ENCODE measurements around the gene PLIN4. TPM values are rescaled to one million over a fixed set of nuclear protein-coding genes. Genes with fewer than 3 reads are reported as not detected.
A peak's percentile ranks its signal among the peaks of the same experiment; 100 is the strongest.

PLIN4 gene
- total RNA-seq, 2 experiments from 2014 or later = 0.13 to 0.32 TPM

DNA sequence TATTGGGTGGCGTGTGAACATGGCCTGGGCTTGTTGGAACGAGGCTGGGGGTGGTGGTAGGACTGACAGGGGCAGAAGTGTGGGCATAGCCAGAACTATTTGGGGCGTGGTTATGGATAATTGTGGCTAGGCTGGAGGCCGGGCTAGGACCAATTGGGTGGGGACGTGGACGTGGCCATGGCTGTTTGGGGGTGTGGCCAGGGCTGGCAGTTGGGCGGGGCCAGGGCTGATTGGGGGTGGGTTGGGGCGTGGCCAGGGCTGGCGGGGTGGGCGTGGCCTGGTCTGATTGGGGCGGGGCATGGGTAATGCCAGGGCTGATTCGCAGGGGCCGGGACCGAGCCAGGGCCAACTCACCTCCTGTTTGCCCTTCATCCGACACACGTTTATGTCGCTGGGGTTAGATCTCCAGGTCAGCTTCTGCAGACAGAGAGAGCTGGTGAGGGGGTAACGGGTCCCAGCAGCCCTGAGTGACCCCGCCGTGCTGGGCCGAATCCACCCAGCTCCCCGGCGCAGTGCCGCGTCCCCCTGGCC lies 38.4 kb upstream of the PLIN4 start:
- peak; percentile 51 for DNase-seq (ENCODE audit: low spot score)
- H3K36me3 ChIP-seq (ENCODE audit: insufficient read depth, low read length) = no peaks in the 10 kb centered on the region
- no peak overlapping the region for H3K4me3 ChIP-seq (ENCODE audit: low read depth, low read length, poor library complexity, severe bottlenecking)
- POLR2A ChIA-PET = no interaction called here
- no peaks in the 10 kb centered on the region for H3K9me3 ChIP-seq (ENCODE audit: low read length)
- H2AFZ ChIP-seq (ENCODE audit: low read length) = no peak overlapping the region
- BruUV-seq (replicated peaks) = no TSS peak
- no peak for TF ChIP-seq EZH2phosphoT487 (IDR thresholded peaks at IDR 0.05; ENCODE audit: borderline replicate concordance, low read depth, low read length)
- TF ChIP-seq, protein P1, sequence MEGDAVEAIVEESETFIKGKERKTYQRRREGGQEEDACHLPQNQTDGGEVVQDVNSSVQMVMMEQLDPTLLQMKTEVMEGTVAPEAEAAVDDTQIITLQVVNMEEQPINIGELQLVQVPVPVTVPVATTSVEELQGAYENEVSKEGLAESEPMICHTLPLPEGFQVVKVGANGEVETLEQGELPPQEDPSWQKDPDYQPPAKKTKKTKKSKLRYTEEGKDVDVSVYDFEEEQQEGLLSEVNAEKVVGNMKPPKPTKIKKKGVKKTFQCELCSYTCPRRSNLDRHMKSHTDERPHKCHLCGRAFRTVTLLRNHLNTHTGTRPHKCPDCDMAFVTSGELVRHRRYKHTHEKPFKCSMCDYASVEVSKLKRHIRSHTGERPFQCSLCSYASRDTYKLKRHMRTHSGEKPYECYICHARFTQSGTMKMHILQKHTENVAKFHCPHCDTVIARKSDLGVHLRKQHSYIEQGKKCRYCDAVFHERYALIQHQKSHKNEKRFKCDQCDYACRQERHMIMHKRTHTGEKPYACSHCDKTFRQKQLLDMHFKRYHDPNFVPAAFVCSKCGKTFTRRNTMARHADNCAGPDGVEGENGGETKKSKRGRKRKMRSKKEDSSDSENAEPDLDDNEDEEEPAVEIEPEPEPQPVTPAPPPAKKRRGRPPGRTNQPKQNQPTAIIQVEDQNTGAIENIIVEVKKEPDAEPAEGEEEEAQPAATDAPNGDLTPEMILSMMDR (conservative IDR thresholded peaks at IDR 0.05; ENCODE audit: low read length) = no peak
- intact Hi-C loops (cut with micrococcal nuclease; ENCODE audit: unreplicated experiment) = no loop called here
- H3K4me1 ChIP-seq (ENCODE audit: insufficient read depth, low read length, poor library complexity, severe bottlenecking) = no peaks in the 10 kb centered on the region
- no peaks in the 10 kb centered on the region for H3K79me2 ChIP-seq (ENCODE audit: insufficient read depth, low read depth, low read length)
- H3K9me2 ChIP-seq (ENCODE audit: insufficient read depth, low read length) = no peaks in the 10 kb centered on the region
- CTCF ChIA-PET (ENCODE audit: unreplicated experiment) = no interaction called here
- no peak overlapping the region for H3K27ac ChIP-seq (ENCODE audit: low read depth, low read length, poor library complexity, severe bottlenecking)
- H4K20me1 ChIP-seq (ENCODE audit: insufficient read depth, low read length) = no peaks in the 10 kb centered on the region
- H3K4me2 ChIP-seq (ENCODE audit: low read length) = no peak overlapping the region

DNA sequence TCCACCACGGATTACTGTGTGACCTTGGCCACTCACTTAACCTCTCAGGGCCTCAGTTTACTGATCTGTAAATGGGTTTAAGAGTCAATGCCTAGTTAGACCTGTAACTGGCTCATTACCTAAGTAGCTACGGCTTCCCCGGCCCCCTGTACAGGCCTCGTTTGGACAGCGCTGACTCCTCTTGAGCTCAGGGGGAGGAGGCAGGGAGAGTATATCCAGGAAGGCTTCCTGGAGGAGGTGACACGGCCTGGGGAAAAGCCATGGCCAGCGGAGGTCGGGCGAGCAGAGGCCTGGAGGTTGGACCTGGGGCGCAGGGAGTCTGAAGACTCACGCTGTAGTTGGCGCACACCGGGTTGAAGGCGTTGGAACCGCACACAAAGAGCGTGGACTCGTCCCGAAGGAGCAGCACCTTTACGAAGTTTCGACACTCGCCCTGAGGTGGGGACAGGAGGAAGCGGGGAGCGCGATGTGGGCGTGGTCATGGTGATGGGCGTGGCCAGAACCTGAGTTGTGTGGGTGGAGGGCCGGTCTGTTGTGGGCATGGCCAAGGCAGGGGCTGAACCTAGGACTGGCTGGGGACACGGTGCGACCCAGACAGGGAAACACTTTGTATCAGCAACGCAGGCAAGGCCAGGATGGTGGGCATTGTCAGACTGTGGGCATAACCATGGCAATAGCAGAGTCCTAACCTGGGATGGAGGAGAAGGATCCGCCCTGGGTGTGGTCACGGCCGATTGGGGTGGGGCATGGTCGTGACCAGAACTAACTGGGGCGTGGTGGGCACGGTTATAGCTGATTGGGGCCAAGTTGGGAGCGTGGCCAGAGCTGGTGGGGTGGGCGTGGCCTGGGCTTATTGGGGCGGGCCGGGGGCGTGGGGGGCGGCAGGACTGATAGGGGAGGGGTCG lies 37.6 kb upstream of the PLIN4 start:
- no peaks in the 10 kb centered on the region for H4K20me1 ChIP-seq (ENCODE audit: insufficient read depth, low read length)
- no peak overlapping the region for H3K4me2 ChIP-seq (ENCODE audit: low read length)
- H3K4me1 ChIP-seq (ENCODE audit: insufficient read depth, low read length, poor library complexity, severe bottlenecking) = no peaks in the 10 kb centered on the region
- CTCF ChIA-PET (ENCODE audit: unreplicated experiment) = no interaction called here
- TF ChIP-seq EZH2phosphoT487 (IDR thresholded peaks at IDR 0.05; ENCODE audit: borderline replicate concordance, low read depth, low read length) = no peak
- TF ChIP-seq, protein P1 (conservative IDR thresholded peaks at IDR 0.05; ENCODE audit: low read length) = no peak
- no peak overlapping the region for H3K4me3 ChIP-seq (ENCODE audit: low read depth, low read length, poor library complexity, severe bottlenecking)
- DNase-seq (ENCODE audit: low spot score) = peak; percentile 28
- no TSS peak for BruUV-seq (replicated peaks)
- no peaks in the 10 kb centered on the region for H3K36me3 ChIP-seq (ENCODE audit: insufficient read depth, low read length)
- POLR2A ChIA-PET = no interaction called here
- no peak overlapping the region for H2AFZ ChIP-seq (ENCODE audit: low read length)
- H3K9me3 ChIP-seq (ENCODE audit: low read length) = no peaks in the 10 kb centered on the region
- no peaks in the 10 kb centered on the region for H3K9me2 ChIP-seq (ENCODE audit: insufficient read depth, low read length)
- no peaks in the 10 kb centered on the region for H3K79me2 ChIP-seq (ENCODE audit: insufficient read depth, low read depth, low read length)
- no peak overlapping the region for H3K27ac ChIP-seq (ENCODE audit: low read depth, low read length, poor library complexity, severe bottlenecking)
- intact Hi-C loops (cut with micrococcal nuclease; ENCODE audit: unreplicated experiment) = no loop called here

DNA sequence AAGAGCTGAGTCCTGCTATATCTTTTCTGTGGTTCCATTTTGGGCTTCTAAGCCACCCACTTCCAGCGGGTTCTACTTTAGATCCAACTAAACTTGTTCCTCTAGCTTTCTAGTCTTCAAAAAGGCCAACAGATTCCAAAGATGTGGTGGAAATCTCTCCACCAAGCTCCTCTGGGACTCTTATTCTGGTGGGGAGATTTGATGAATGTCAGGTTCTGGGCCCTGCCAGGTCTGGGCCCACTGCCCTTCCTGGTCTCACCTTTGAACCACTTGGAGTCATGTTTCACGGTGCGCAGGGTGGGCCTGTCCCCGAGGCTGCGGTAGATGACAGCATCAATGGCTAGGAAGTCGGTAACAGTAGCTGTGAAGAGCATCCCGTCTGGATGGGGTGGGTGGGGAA lies 36.4 kb upstream of the PLIN4 start:
- CTCF ChIA-PET (ENCODE audit: unreplicated experiment) = interaction anchor here (0.6 kb wide), 1 partner anchor 12 kb away, joined by 3 read pairs; no protein-coding TSS in a partner anchor
- intact Hi-C loops (cut with micrococcal nuclease; ENCODE audit: unreplicated experiment) = no loop called here

More for the DNA sequence above, 36.4 kb upstream of the PLIN4 start:
- Histone ChIP-seq H3K79me2 (ENCODE audit: insufficient read depth, low read depth, low read length) (no peaks in the 10 kb centered on the region), H3K9me3 (ENCODE audit: low read length) (no peaks in the 10 kb centered on the region), H3K4me1 (ENCODE audit: insufficient read depth, low read length, poor library complexity, severe bottlenecking) (no peaks in the 10 kb centered on the region), H3K4me2 (ENCODE audit: low read length) (no peak overlapping the region), H3K9me2 (ENCODE audit: insufficient read depth, low read length) (no peaks in the 10 kb centered on the region), H3K4me3 (ENCODE audit: low read depth, low read length, poor library complexity, severe bottlenecking) (no peak overlapping the region), H3K27ac (ENCODE audit: low read depth, low read length, poor library complexity, severe bottlenecking) (no peak overlapping the region), H3K36me3 (ENCODE audit: insufficient read depth, low read length) (no peaks in the 10 kb centered on the region), H4K20me1 (ENCODE audit: insufficient read depth, low read length) (no peaks in the 10 kb centered on the region), H2AFZ (ENCODE audit: low read length) (no peak overlapping the region)
- no TSS peak for BruUV-seq (replicated peaks)
- DNase-seq (ENCODE audit: low spot score) = no peak
- POLR2A ChIA-PET = no interaction called here
- TF ChIP-seq, protein P1 (conservative IDR thresholded peaks at IDR 0.05; ENCODE audit: low read length) = no peak
- TF ChIP-seq EZH2phosphoT487 (IDR thresholded peaks at IDR 0.05; ENCODE audit: borderline replicate concordance, low read depth, low read length) = no peak
